Measurements from ENCODE around the gene PXK. TPM values are rescaled to one million over a fixed set of nuclear protein-coding genes. Genes with fewer than 3 reads are reported as not detected.
A peak's percentile ranks its signal among the peaks of the same experiment; 100 is the strongest.

PXK gene
- total and polyA plus RNA-seq, 12 donors, result 5.6 to 40.5 (median 25.3) TPM

DNA sequence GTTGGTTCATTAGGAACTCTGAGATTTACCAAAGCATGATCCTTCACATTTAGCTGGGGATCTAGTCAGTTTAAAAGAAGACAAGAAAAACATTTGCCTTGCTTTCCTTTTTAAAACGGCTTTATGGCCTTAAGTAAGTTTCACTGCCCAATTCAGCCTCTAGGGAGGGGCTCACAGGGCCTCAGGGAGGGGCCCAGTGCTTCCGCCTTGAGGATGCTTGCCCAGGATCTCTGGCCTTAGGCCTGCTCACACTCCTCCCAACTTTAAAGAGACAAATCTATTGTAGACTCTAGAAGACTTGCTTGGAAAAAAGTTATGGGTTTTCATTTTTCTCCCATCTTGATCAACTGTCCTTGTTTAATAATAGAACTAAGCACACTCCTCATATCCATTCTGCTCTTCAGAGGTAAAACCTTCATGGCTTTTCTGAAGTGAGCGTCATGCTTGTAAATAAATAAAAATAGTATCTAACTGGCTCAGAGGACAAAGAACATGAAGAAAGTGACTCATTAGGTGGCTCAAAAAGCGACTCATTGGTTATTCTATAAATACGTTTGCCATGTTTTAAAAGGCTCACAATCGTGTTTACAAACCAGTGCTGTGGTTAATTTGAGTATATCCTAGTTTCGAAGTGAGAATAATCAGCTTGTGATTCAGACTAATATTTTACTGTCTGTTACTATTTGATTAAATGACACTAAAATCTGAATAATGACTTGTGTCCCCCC, 87.3 kb downstream of the PXK start:
- H3K36me3 ChIP-seq (replicated peaks in 1 of 2), result peaks cover 0 to 23% of the 10 kb centered on the region in 2 donors
- H3K9me3 ChIP-seq (replicated peaks in 1 of 3), result no peaks in the 10 kb centered on the region
- no peaks in the 10 kb centered on the region for H3K27me3 ChIP-seq
- TF ChIP-seq, protein P1, sequence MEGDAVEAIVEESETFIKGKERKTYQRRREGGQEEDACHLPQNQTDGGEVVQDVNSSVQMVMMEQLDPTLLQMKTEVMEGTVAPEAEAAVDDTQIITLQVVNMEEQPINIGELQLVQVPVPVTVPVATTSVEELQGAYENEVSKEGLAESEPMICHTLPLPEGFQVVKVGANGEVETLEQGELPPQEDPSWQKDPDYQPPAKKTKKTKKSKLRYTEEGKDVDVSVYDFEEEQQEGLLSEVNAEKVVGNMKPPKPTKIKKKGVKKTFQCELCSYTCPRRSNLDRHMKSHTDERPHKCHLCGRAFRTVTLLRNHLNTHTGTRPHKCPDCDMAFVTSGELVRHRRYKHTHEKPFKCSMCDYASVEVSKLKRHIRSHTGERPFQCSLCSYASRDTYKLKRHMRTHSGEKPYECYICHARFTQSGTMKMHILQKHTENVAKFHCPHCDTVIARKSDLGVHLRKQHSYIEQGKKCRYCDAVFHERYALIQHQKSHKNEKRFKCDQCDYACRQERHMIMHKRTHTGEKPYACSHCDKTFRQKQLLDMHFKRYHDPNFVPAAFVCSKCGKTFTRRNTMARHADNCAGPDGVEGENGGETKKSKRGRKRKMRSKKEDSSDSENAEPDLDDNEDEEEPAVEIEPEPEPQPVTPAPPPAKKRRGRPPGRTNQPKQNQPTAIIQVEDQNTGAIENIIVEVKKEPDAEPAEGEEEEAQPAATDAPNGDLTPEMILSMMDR (IDR thresholded peaks at IDR 0.05), result peak in 1 of 6 experiments; percentile 9
- TF ChIP-seq POLR2A (IDR thresholded peaks at IDR 0.05), result no peak
- intact Hi-C loops (cut with DNase I), result loop anchor here (5.0 to 10.0 kb wide), 3 partner anchors 98 to 235 kb away; partner anchors contain the start of gene ACOX2 (in 1 of the 2)
- peaks cover 8 to 10% of the 10 kb centered on the region in 2 donors for H3K4me1 ChIP-seq (replicated peaks in 1 of 2)
- 58 to 71% (median 66%) methylated on average over 7 of the region's 7 CpGs for WGBS, 4 donors
- H3K4me3 ChIP-seq, result no peak overlapping the region
- peak overlapping the region in 3 of 5 donors; percentile 8 to 45 (median 42) for H3K27ac ChIP-seq
- DNase-seq, result peak in 1 of 7 donors; percentile 31

DNA sequence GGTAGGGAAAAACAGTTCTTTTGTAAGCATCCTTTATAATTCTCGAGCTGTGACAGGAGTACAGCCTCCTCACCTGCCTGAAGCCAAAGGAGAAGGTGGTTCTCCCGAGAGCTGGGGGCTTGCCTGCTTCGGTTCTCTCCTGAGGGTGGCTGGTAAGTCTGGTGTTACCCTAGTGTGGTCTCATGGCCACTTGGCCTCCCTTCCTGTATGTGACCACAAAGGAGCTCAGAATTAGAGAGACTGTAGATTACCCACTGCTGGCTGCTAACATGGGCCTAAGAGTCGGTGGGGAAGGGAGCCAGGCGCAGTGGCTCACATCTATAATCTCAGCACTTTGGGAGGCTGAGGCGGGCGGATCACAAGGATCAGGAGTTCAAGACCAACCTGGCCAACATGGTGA, 88.3 kb downstream of the PXK start:
- Histone ChIP-seq H3K27ac (no peak overlapping the region), H3K4me1 (replicated peaks in 1 of 2) (peaks cover 8 to 10% of the 10 kb centered on the region in 2 donors), H3K27me3 (no peaks in the 10 kb centered on the region), H3K36me3 (replicated peaks in 1 of 2) (peaks cover 0 to 34% of the 10 kb centered on the region in 2 donors), H3K9me3 (replicated peaks in 1 of 3) (no peaks in the 10 kb centered on the region), H3K4me3 (no peak overlapping the region)
- no peak for DNase-seq
- intact Hi-C loops (cut with DNase I), result loop anchor here in 1 of 2 donors (10.0 kb wide), 1 partner anchor 114 kb away; the partner anchor contains the start of gene ACOX2
- TF ChIP-seq, protein P1 (IDR thresholded peaks at IDR 0.05), result no peak
- TF ChIP-seq POLR2A (IDR thresholded peaks at IDR 0.05), result no peak
- WGBS, 4 donors, result 65 to 98% (median 87%) methylated on average over 6 to 7 of the region's 7 CpGs

DNA sequence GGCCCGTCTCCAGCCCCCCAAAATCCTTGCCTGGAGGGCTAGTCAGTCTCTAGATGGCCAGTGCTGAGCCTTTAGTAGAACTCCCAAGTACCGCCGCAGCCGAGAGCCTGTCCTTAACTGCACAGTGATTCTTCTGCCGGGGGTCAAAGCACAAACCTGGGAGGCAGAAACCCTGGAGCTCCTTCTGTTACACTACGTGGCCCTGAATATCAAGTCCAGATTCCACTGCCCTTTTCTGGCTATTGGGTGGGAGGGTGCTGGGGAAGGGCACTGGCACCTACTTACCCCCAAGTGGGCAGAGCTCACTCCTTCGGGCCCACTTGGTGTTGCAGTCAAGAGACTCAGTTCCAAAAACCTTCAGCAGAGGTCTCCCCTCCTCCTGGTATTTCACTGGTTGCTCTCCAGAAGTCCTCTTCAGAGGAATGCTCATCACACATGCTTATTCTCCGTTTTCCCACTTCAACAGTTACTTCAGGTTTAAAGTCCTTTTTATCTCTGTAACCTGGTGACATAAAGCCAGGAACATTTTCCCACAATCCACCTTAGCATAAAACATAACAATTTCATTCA, 90.1 kb downstream of the PXK start:
- Histone ChIP-seq H3K9me3 (replicated peaks in 1 of 3) (no peaks in the 10 kb centered on the region), H3K27me3 (no peaks in the 10 kb centered on the region), H3K36me3 (replicated peaks in 1 of 2) (peaks cover 0 to 52% of the 10 kb centered on the region in 2 donors), H3K4me3 (no peak overlapping the region), H3K27ac (no peak overlapping the region), H3K4me1 (replicated peaks in 1 of 2) (peaks cover 7 to 10% of the 10 kb centered on the region in 2 donors)
- DNase-seq, result no peak
- WGBS, 4 donors, result 75 to 82% (median 79%) methylated on average over 8 of the region's 8 CpGs
- no peak for TF ChIP-seq POLR2A (IDR thresholded peaks at IDR 0.05)
- TF ChIP-seq, protein P1 (IDR thresholded peaks at IDR 0.05), result no peak
- intact Hi-C loops (cut with DNase I), result loop anchor here in 1 of 2 donors (10.0 kb wide), 1 partner anchor 112 kb away; the partner anchor contains the start of gene ACOX2

DNA sequence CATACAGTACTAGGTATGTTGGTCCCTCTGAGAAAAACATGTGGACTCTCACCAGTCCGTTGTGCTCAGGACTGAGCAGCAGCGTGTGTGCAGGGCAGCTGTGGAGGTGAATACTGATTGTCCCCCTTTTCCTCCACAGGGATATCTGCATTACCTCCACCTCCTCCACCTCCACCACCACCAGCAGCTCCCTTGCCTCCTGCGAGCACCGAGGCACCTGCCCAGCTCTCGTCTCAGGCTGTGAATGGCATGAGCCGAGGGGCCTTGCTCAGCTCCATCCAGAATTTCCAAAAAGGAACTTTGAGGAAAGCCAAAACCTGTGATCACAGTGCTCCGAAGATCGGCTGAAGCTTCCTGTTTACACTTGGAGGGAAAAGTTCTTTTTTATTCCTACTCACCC, 91.9 kb downstream of the PXK start:
- no peak overlapping the region for H3K4me3 ChIP-seq
- no peak for TF ChIP-seq POLR2A (IDR thresholded peaks at IDR 0.05)
- TF ChIP-seq, protein P1 (IDR thresholded peaks at IDR 0.05), result no peak
- no peak for DNase-seq
- peak overlapping the region in 1 of 5 donors; percentile 26 for H3K27ac ChIP-seq
- H3K27me3 ChIP-seq, result no peaks in the 10 kb centered on the region
- peaks cover 0 to 70% of the 10 kb centered on the region in 2 donors for H3K36me3 ChIP-seq (replicated peaks in 1 of 2)
- no peaks in the 10 kb centered on the region for H3K9me3 ChIP-seq (replicated peaks in 1 of 3)
- intact Hi-C loops (cut with DNase I), result loop anchor here in 1 of 2 donors (10.0 kb wide), 1 partner anchor 110 kb away; the partner anchor contains the start of gene ACOX2
- no peaks in the 10 kb centered on the region for H3K4me1 ChIP-seq (replicated peaks in 1 of 2)
- WGBS, 4 donors, result 66 to 77% (median 76%) methylated on average over 8 of the region's 8 CpGs
